Measurements from ENCODE around the gene CD160. TPM values are rescaled to one million over a fixed set of nuclear protein-coding genes. Genes with fewer than 3 reads are reported as not detected.
A peak's percentile ranks its signal among the peaks of the same experiment; 100 is the strongest.

Gene CD160
- total and polyA plus RNA-seq, 2 of the 4 experiments (the other 2 are of a cell fraction) = not detected

DNA sequence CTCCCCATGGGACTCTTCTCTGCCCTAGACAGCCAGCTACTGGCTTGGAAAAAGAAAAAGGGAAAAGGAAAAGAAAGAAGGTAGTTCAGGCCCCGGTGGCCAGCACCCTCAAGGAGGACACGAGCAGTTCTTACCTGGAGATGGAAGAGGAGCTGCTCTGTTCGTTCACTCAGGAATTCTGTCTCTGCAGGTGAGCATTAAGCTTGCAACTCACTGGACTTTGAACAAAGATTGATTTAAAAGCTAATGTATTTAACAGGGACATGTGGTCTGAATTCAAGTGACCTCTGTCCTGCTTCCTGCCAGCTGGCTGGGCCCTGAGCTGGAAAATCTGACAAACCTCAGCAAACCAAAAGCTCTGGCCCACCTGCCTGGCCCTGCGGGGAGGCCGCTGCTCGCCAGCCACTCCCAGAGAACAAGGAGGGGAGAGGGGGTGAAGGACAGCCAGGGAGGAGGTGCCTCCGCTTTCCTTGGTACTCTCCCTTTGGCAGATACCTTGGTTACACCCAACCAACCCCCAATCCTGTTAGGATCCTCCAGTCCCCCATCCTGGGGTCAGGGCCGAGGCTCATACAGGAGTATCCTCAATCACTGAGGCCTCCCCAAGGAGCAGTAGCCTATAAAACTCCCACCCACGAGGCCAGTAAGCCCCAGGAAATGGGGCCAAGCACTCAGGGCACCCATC, 12.0 kb upstream of the CD160 start, which contains the start of gene PDZK1:
Gene PDZK1 (minus strand): TSS at position 186 of the 685 bp plus-strand sequence. CDS start 19,347 bp downstream, outside the sequence.
- Histone ChIP-seq H3K9ac (ENCODE audit: low read depth, low read length) (no peak within 1 kb of the TSS), H3K14ac (replicated peaks; ENCODE audit: low read depth, low read length) (peak within 1 kb of the TSS; percentile 38), H3K18ac (ENCODE audit: low read depth, low read length) (peak within 1 kb of the TSS; percentile 26; the same call in 1 of the 2 replicates), H3K27ac (ENCODE audit: insufficient read depth, low read length) (no peak within 1 kb of the TSS), H3K79me1 (ENCODE audit: low read depth in 1 of 2, low read length in 2 of 2) (no peaks in the 10 kb centered on the region), H2BK5ac (ENCODE audit: low read depth, low read length, poor library complexity, severe bottlenecking) (no peak within 1 kb of the TSS), H3K4ac (ENCODE audit: low read depth, low read length) (peak within 1 kb of the TSS; percentile 60; the same call in 1 of the 2 replicates), H2BK120ac (ENCODE audit: low read depth, low read length) (peak within 1 kb of the TSS; percentile 70), H2BK20ac (ENCODE audit: low read depth, low read length) (peak within 1 kb of the TSS; percentile 20; the same call in 1 of the 2 replicates), H4K20me1 (ENCODE audit: insufficient read depth, low read length) (no peaks in the 10 kb centered on the region), H2AK9ac (replicated peaks; ENCODE audit: low read depth, low read length, poor library complexity) (peak within 1 kb of the TSS; percentile 77), H2AFZ (replicated peaks; ENCODE audit: low read length, poor library complexity) (peak within 1 kb of the TSS; percentile 81), H2AK5ac (ENCODE audit: low read depth, low read length) (peak within 1 kb of the TSS; percentile 65), H3K56ac (ENCODE audit: extremely low read depth, insufficient read depth, low read length) (no peak within 1 kb of the TSS), H3K36me3 (ENCODE audit: control insufficient read depth, insufficient read depth, low read length) (no peaks in the 10 kb centered on the region), H3K27me3 (ENCODE audit: control insufficient read depth, insufficient read depth, low read length) (no peaks in the 10 kb centered on the region), H3K4me2 (ENCODE audit: low read depth, low read length) (no peak within 1 kb of the TSS), H4K8ac (ENCODE audit: low read depth in 2 of 2, low read length in 2 of 2) (peak within 1 kb of the TSS in 1 of 2 experiments; percentile 65; a peak in 2 of 4 replicates), H4K91ac (ENCODE audit: insufficient read depth, low read depth, low read length) (peak within 1 kb of the TSS; percentile 32), H3K9me3 (ENCODE audit: control insufficient read depth, insufficient read depth, low read length) (no peaks in the 10 kb centered on the region), H4K5ac (ENCODE audit: low read depth, low read length) (peak within 1 kb of the TSS; percentile 15; the same call in 1 of the 2 replicates), H3K4me3 (ENCODE audit: insufficient read depth, low read depth, low read length) (no peak within 1 kb of the TSS), H2BK15ac (ENCODE audit: low read depth, low read length) (peak within 1 kb of the TSS; percentile 18; the same call in 1 of the 3 replicates), H3K4me1 (ENCODE audit: control insufficient read depth, insufficient read depth, low read length) (peaks cover 17% of the 10 kb centered on the region), H3K23ac (ENCODE audit: low read depth, low read length) (peak within 1 kb of the TSS; percentile 86), H3K9me1 (ENCODE audit: insufficient read depth, low read length) (peaks cover 15% of the 10 kb centered on the region)
- TF ChIP-seq MAZ (IDR thresholded peaks at IDR 0.05; ENCODE audit: borderline replicate concordance, low read depth, low read length) = no peak
- TF ChIP-seq CEBPB (IDR thresholded peaks at IDR 0.05; ENCODE audit: low read depth, low read length) = no peak
- TF ChIP-seq MAFK (IDR thresholded peaks at IDR 0.05; ENCODE audit: low read depth, low read length) = no peak
- no peak for TF ChIP-seq RAD21 (IDR thresholded peaks at IDR 0.05; ENCODE audit: low read length)
- TF ChIP-seq NFE2L2 (IDR thresholded peaks at IDR 0.05; ENCODE audit: low read depth, low read length) = no peak
- dilution Hi-C loops (cut with HindIII; ENCODE audit: low sequenced_read_pairs, unreplicated experiment) = no loop called here
- ChIA-PET POLR2A (ENCODE audit: unreplicated experiment) (no interaction called here), CTCF (interaction anchor here (1.2 to 1.9 kb wide), 2 partner anchors 12 to 14 kb away, joined by 3 to 4 read pairs; no protein-coding TSS in a partner anchor)
- DNase-seq (no peak), ATAC-seq (ENCODE audit: low read depth) (no peak)
- BruUV-seq (replicated peaks) = no TSS peak
- in situ Hi-C loops (cut with MboI; ENCODE audit: low sequenced_read_pairs) = no loop called here
- intact Hi-C loops (cut with micrococcal nuclease) = no loop called here
- WGBS, 2 experiments (ENCODE audit: extremely low coverage in 2 of 2, insufficient read length in 1 of 2) = 83% methylated on average over 1 of the region's 9 CpGs; no CpG with 5 or more reads in 1 of the 2 experiments
